Activated T-cell treated with anti-CD3 and anti-CD28 coated beads for 4 hours (primary cell): ENCODE results near the gene TPSG1.
"Not testable (repeated sequence)": the region's sequence is repeated elsewhere in the genome, so short reads cannot be mapped to it uniquely, and the experiment has no call there.

ENCODE experiments used
- DNase-seq: peaks from one replicate; pipeline ENCODE4 v3.0.0-alpha.2; 2020

Gene TPSG1

GRCh38 chr16:1225051-1225451 is at the start of gene TPSG1:
Gene TPSG1 (minus strand): TSS chr16:1225268. CDS start chr16:1225252, 16 bp downstream.
- DNase-seq, result no peak

GRCh38 chr16:1274767-1275166 is 49.7 kb upstream of the TPSG1 start:
- DNase-seq, result no peak

GRCh38 chr16:1273816-1274215 is 48.7 kb upstream of the TPSG1 start:
- DNase-seq, result no peak

- DNase-seq, result no peak
Measured at GRCh38 chr16:1272453-1273198, 47.6 kb upstream of the TPSG1 start.

DNA sequence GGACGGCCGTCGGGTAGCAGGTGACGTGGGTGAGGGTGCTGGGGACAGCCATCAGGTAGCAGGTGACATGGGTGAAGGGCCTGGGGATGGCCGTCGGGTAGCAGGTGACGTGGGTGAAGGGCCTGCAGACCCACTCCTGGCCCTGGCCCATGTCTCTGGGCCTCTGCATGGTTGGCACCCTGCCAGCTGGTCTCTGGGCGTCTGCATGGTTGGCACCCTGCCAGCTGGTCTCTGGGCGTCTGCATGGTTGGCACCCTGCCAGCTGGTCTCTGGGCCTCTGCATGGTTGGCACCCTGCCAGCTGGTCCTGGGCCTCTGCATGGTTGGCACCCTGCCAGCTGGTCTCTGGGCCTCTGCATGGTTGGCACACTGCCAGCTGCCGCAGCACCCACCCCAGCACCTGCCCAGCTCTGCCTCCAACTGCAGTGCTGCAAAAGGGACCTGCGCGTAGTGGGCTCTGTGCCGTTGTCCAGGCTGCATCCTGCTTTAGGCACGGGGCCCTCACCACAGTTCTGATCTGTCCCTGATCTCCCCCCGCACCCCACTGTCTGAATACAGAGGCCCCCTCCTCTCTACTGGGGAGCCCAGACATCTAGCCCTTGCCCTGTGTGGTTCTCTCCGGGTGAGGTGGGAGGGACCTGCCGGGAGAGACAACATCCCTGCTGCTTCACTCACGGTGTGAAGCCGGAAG is 46.8 kb upstream of the TPSG1 start:
- DNase-seq, result not testable (repeated sequence)

- DNase-seq, result no peak
Measured at GRCh38 chr16:1271380-1271723, 46.3 kb upstream of the TPSG1 start.

GRCh38 chr16:1269418-1269817 is 44.4 kb upstream of the TPSG1 start:
- not testable (repeated sequence) for DNase-seq

- no peak for DNase-seq
Measured at GRCh38 chr16:1265826-1266225, 40.8 kb upstream of the TPSG1 start.

GRCh38 chr16:1265090-1265630 is 40.1 kb upstream of the TPSG1 start:
- no peak for DNase-seq

- DNase-seq, result no peak
Measured at GRCh38 chr16:1264345-1265089, 39.4 kb upstream of the TPSG1 start.

- DNase-seq, result no peak
Measured at GRCh38 chr16:1263591-1264344, 38.7 kb upstream of the TPSG1 start.

DNA sequence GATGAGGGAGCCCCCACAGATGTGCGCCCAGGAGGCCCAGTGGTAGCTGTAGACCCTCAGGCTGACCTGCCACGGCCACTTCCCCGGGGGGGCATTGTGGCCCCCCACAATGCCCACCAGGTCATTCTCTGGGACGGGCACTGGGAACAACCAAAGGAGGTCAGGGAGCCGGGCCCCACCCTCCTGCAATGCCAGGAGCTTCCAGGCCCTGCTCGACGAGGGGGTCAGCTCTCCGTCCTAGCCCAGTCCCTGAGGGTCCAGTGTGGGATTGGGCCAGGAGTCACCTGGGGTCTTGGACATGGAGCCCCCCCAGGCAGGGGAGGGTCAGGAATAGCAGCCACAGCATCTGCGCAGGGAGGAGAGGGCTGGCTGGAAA is 37.8 kb upstream of the TPSG1 start:
- DNase-seq, result no peak

DNA sequence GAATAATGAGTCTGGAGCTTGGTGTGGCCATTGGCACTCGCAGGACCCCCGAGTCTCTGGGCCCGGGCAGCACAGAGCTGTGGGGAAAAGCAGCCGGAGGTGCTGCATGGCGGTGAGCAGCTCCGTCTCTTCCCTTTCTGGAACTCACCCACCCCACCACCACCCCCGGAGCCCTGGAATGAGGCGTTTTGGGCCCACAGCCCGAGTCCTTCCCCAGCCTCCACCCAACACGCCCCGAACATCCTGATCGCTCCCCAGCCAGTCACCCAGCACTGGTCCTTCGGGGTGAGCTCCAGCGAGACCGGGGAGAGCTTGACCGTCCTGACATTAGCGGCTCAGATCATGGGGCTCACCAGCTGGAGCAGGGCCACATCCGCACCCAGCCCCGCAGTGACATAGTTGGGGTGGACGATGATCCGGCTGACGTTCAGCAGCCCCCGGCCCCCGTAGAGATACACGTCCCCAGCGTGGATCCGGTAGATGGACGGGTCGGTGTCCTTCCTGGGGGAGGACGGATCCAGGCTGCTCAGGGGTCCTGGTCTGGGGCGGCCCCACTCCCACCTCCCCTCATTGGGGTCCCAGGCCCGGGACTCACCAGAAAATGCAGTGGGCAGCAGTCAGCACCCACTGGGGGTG is 37.3 kb upstream of the TPSG1 start:
- DNase-seq, result no peak

- DNase-seq, result no peak
Measured at GRCh38 chr16:1261131-1261892, 36.2 kb upstream of the TPSG1 start.

GRCh38 chr16:1260101-1260680 is 35.1 kb upstream of the TPSG1 start:
- no peak for DNase-seq

- no peak for DNase-seq
Measured at GRCh38 chr16:1259760-1260068, 34.6 kb upstream of the TPSG1 start.

DNA sequence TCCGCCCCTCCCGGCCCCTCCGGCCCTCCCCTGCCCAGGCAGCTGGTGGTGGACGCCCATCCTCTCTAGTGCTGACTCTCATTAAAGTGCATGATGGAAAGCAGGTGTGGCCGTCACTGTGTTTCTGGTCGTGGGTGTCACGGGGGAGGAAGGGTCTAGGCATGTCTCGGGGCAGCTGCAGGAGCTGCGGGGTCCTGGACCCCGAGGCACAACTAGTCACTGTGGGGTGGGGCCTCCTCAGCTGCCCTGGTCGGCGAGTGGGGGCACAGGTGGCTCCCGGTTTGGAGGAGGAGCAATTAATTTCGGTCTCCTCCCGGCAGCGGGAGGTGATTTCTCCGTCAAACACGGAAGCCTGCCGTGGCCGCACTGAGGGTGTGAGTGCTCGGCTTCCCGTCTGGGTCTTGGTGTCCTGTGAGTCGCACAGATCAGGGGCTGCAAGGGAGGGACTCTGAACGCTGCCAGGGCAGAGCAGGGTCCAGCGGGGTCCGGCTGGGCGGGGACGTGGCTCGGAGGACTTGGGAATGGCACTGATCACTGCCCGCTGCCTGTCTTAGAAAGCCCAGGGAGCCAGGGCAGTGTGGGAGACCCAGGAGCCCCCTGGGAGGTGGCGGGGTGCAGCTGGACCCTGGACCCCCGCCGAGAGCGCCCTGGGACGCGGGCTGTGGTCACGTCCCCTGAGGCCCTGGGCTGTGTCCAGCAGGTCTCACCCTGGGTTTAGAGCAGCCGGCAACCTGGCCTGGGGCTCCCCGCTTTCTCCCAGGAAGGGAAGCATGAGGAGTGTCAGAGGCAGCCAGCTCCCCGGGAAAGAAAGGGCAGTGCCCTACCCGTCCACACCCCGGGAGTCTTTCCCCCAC is 34.1 kb upstream of the TPSG1 start:
- no peak for DNase-seq

GRCh38 chr16:1258225-1258600 is 33.1 kb upstream of the TPSG1 start:
- DNase-seq, result no peak

DNA sequence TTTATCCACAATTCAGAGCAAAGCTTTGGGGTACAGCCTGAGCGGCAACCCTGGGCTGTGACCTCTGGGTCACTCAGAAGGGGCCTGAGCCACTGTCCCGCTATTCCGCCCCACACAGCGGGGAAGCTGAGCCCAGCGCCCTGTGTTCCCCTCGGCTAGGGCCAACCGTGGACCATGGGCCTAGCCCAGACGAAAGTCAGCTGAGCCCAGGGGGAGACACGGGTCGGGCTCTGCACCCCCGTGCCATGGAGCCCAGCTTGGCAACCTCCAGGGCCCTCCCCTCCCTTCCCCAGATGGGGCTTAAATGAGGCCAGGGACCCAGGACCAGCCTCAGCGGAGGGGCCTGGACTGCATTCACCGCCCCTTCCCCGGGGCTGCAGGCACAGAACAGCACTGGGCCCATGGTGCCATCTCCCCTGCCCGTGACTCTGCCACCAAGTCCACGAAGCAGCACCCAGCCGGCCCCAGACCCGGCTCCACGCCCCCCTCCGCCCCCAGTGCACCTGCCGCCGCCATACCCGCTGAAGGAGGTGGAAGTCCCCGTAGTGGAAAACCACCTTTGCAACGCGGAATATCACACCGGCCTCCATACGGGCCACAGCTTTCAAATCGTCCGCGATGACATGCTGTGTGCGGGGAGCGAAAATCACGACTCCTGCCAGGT is 32.6 kb upstream of the TPSG1 start:
- DNase-seq, result no peak

DNA sequence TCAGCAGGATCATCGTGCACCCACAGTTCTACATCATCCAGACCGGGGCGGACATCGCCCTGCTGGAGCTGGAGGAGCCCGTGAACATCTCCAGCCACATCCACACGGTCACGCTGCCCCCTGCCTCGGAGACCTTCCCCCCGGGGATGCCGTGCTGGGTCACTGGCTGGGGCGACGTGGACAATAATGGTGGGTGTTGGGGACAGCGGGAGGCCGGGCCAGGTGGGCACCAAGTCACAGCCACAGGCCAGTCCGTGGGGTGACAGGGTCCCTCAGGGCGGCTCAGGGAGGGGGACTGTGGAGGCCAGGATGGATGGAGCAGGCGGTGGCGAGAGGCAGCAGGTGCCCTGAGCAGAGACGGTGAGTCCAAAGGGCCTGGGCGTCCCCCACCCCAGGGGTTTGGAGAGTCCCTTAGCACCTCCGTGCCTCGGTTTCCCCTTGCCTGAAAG is 31.8 kb upstream of the TPSG1 start:
- DNase-seq, result no peak
